Subcutaneous adipose tissue (tissue), 4 donors: ENCODE measurements around the gene TMEFF2. TPM values are rescaled to one million over a fixed set of nuclear protein-coding genes. Genes with fewer than 3 reads are reported as not detected.

Experiments used
- total RNA-seq, 4 donors: library from RNA; depleted of rRNA; stranded (reverse); fragments of >200 nt; gene quantifications; one replicate each; pipeline ENCODE4 v1.1.0, GENCODE V29; 2016
- TF ChIP-seq, protein P1 (sequence below): fragments of 450-650 bp; IDR thresholded peaks from one replicate; pipeline ENCODE4 v1.5.1; 2016; ENCODE audit warnings: low read depth, mild to moderate bottlenecking, control low read depth, antibody characterized with exemption, moderate library complexity

TMEFF2 gene
- total RNA-seq, 4 donors from 2014 or later: 0.22 TPM; not detected in 3

DNA sequence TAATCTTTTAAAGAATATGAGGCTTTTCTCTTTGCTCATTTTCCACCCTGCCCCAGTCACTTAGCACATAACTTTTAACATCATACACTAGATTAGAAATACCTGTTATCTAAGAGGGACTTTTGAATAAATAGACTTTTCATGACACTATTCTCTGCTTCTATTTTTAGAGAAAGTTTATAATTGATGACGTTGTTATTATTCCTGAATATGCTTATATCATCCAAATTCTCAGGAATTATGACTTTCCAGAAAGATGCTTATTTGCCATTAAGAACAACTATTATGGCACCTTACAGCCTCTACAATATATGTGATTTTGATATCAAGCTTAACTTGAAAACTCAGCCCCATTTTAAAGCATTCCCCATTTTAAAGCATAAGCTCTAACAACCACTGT, 11.4 kb downstream of the TMEFF2 start:
- TF ChIP-seq, protein P1, sequence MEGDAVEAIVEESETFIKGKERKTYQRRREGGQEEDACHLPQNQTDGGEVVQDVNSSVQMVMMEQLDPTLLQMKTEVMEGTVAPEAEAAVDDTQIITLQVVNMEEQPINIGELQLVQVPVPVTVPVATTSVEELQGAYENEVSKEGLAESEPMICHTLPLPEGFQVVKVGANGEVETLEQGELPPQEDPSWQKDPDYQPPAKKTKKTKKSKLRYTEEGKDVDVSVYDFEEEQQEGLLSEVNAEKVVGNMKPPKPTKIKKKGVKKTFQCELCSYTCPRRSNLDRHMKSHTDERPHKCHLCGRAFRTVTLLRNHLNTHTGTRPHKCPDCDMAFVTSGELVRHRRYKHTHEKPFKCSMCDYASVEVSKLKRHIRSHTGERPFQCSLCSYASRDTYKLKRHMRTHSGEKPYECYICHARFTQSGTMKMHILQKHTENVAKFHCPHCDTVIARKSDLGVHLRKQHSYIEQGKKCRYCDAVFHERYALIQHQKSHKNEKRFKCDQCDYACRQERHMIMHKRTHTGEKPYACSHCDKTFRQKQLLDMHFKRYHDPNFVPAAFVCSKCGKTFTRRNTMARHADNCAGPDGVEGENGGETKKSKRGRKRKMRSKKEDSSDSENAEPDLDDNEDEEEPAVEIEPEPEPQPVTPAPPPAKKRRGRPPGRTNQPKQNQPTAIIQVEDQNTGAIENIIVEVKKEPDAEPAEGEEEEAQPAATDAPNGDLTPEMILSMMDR: no peak

DNA sequence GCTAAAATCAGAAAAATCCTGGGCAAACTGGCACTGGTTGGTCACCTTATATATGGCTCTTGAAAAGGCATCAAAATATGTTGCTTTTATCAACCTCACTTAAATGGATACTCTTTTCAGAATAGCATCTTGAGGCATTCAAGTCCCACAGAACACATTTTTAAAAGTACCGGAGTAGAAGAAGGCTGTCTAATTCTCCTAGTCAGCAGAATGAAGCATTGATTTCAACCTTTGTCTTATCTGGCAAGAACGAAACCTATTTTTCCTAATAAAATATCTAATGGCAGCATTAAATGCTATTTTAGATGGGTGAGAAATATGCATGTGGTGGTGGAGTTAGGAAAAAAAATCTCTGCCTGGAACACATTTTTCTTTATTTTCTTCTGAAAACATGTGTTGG, 27.8 kb downstream of the TMEFF2 start:
- TF ChIP-seq, protein P1: no peak

DNA sequence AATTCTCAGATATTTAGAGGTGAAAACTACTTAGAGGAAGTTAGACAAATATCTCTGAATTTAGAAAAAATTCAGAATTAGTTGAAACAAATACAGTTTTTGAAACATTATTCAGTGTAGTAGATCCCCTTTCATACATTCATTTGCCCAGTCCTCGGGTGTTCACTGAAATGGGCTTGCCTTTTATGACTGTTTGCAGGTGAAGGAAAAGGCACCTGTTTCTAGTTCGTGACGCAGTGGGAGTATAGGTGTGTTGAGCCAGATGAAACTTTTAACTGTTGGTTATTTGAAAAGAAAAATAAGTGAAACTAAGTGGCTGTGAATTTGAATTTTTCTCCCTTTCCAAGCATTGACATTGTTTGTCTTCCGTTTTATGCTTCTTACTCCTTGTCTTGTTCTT, 28.9 kb downstream of the TMEFF2 start:
- TF ChIP-seq, protein P1: no peak

DNA sequence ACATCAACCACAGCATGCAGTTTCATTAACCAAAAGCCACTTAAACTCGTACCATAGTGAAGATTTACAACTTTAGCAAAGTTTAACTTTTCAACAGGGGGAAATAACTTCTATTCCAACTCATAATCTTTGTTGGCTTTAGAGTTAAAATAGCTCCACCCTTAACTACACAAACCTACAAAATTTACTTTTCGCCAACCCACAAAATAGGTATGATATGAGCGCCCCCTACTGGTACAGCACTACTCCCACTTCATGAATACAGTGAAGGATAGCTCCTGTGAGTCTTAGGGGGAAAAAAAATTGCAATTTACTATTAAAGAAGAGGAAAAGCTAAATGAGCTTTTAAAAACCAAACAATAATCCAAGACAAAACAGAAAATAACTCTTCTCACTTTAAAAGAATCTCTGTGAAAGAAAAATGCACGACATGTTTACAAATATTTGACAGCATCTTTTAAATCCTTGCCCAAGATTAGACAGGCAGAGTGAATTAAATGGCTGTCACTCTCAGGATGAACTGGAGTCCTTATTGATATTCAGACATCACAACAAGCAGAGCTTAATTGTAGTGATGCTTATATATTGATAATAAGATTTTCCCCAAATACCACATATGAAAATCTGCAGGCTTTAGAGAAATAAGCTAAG, 32.2 kb downstream of the TMEFF2 start:
- TF ChIP-seq, protein P1: no peak

DNA sequence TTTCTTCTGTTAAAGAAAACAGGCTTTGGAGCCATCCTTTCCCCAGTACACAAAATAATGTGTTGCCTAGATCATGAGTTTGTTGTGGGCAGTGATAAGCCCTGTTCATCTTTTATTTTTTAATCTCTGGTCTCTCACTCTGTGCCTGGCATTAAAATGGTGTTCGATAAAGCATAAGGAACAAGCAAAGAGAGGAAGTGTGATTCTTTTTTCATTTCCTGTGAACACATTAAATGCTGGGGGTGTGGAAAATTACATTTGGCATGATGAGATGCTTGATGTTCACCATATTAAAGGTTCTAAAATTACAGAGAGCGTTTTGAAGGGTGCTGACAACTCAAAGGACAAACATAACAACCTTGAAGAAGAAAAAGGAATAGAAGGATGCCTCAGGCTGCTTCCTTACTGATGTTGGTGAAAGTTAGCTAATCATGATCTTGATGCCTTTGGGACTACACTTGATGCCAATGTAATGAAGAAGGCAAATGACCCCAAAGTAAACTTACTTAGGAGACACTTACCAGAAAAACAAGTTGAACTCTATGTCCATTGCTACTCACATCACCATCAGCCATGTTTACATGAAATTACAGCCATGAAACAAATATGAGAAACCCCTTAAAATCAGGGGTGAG, 33.0 kb downstream of the TMEFF2 start:
- TF ChIP-seq, protein P1: no peak

DNA sequence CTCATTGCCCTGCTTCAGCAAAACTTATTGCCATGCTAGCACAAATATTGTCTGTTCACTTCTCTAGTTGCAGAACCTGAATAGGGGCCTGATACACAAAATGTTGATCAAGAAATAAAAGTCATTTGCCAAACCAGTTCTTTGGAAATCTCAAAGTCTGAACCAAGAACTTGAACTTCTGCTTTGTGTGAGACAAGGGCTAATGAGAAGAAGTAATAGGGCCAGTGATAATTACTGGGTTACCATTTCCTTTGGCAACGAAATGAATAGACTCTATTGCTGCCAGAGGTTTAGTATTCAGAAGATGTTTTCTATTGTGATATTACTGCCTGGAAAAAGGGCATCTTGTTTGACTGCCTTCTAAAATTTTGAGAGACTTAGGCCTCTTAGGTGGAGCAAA, 35.0 kb downstream of the TMEFF2 start:
- TF ChIP-seq, protein P1: no peak

DNA sequence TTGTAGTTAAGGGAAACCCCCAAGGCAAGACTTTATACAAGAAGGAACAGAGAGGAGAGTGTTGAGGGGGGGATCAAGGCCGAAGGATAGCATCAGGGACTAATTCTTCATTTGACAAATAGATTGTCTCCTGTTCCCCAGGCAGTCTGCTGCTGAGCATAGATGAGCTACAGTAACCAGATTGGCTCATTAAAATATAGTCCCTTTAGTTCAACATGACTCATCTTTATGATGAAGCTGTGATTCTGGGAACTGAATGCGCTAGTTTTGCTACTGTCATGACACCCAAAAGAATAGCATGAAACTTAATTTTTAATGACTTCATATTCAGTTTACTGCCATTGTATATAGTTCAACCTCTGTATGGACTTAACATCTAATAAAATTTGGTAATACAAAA, 35.5 kb downstream of the TMEFF2 start:
- TF ChIP-seq, protein P1: no peak
